Glomerular visceral epithelial cell (primary cell): Measurements from ENCODE around the gene ST7.

Experiments used
- DNase-seq: peaks from one replicate; pipeline ENCODE4 v3.0.0-alpha.2; 2016; ENCODE audit errors: extremely low spot score

The ST7 gene

DNA sequence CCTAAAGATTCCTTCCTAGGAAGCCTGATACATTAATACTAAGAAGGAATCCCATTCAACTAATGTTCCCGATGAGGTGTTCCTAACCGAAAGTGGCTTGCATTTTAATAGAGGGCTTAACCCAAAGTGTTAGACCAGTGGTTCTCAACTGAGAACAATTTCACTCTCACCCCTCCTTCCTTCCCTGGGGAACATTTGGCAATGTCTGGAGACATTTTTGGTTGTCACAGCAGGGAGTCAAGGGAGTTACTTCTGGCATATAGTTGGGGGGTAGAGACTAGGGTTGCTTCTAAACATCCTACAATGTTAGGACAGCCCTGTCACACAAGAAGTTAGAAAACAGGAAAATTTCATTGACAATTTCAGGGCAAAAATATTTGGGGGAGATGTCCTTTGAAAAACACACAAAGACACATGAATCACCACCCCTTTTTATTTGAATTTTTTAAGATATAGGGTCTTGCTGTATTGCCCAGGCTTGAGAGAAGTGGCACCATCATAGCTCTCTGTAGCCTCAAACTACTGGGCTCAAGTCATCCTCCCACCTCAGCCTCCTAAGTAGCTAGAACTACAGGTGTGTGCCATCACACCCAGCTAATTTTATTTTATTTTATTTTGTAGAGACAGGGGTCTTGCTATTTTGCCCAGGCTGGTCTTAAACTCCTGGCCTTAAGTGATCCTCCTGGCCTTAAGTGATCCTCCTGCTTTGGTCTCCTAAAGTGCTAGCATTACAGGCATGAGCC, 318.9 kb downstream of the ST7 start:
- no peak for DNase-seq

GRCh38 chr7:117273325-117273724, 320.0 kb downstream of the ST7 start:
- DNase-seq: no peak

DNA sequence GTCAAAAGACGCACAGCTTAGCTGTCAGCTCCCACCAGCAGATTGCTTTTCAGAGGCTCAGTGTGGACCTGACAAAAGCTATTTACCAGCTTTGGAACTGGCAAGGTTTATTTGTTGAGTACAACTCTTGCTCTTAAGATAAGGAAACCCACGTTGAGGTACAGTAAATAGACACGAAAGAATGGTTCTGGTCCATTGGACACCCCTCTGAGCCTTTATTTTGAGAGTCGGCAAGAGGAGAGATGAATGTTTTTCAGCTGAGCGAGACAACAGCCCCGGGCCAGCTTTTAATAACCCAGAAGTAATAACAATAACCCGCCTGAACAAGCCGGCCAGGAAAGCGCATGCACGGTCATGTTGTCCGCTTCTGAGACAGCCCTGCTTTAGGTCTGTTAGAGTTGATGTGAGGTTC, 320.5 kb downstream of the ST7 start:
- DNase-seq: no peak

DNA sequence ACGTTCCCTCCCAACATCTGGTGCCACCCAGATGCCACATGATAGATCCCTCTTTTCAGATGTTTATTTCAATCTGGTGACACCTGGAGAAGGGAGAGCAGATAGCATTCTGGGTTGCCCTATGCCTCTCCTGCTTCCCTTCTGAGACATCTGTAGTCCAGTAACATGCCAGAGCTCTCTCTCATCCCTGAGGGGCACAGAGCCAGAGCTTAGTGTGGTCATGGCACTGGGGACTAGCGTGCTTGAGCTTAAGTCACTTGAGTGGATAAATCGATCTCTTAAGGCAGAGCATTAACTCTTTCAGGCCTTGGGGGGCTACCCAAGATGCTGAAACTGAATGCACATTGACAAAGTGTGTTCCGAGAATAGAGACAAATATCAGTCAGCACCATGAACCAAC, 321.6 kb downstream of the ST7 start:
- DNase-seq: no peak

- no peak for DNase-seq
Observed at GRCh38 chr7:117277576-117277975, 324.3 kb downstream of the ST7 start.

DNA sequence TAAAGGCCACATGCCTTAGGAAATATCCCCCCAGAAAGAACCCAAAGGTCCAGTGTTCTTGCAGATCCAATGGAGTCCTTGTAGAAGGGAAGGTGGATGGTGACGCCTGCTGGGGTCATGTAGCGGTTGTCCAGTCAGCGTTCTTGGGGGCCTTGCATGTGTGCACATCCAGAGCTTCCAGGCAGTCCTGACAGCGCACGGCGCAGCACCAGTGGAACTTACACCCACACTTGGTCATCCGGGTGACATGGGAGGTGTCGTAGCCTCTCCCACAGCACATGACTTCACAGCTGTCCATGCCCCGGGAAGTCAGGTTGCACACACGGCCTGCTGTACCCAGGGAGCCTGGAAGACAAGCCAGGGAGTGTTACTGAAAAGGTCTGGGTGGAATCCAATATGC, 324.7 kb downstream of the ST7 start:
- no peak for DNase-seq

- DNase-seq: no peak
Observed at GRCh38 chr7:117279203-117279602, 325.9 kb downstream of the ST7 start.
